GM21381 (cell line): ENCODE data around the gene SHANK2.

Experiments
- ATAC-seq: cut with Tn5 transposase; IDR thresholded peaks from one replicate; pipeline ENCODE4 v1.9.1; 2021; ENCODE audit warnings: mild to moderate bottlenecking, moderate library complexity; ENCODE audit not compliant: unreplicated experiment

SHANK2 gene

GRCh38 chr11:71269603-71270511 is 17.5 kb upstream of the SHANK2 start:
- ATAC-seq: no peak

- ATAC-seq: no peak
These were observed 16.4 kb upstream of the SHANK2 start for GRCh38 chr11:71268706-71269321.

- no peak for ATAC-seq
These were observed 15.5 kb upstream of the SHANK2 start for GRCh38 chr11:71267807-71268421.

- ATAC-seq: no peak
These were observed 13.9 kb upstream of the SHANK2 start for GRCh38 chr11:71266114-71266833.

- no peak for ATAC-seq
These were observed 13.2 kb upstream of the SHANK2 start for GRCh38 chr11:71265559-71266092.

- ATAC-seq: no peak
These were observed 11.0 kb upstream of the SHANK2 start for GRCh38 chr11:71263386-71263785.

GRCh38 chr11:71255800-71256479 is 3.6 kb upstream of the SHANK2 start:
- no peak for ATAC-seq

- ATAC-seq: no peak
These were observed 2.9 kb upstream of the SHANK2 start for GRCh38 chr11:71255323-71255722.

GRCh38 chr11:71253794-71254193 is 1.4 kb upstream of the SHANK2 start:
- ATAC-seq: no peak

- no peak for ATAC-seq
These were observed 673 bp upstream of the SHANK2 start for GRCh38 chr11:71252770-71253730.

- no peak for ATAC-seq
These were observed 562 bp downstream of the SHANK2 start for GRCh38 chr11:71251761-71252268.

GRCh38 chr11:71251151-71251721 is 1.1 kb downstream of the SHANK2 start:
- no peak for ATAC-seq

- no peak for ATAC-seq
These were observed 1.7 kb downstream of the SHANK2 start for GRCh38 chr11:71250523-71251150.

GRCh38 chr11:71249301-71249700 is 3.1 kb downstream of the SHANK2 start:
- no peak for ATAC-seq

GRCh38 chr11:71248656-71249055 is 3.7 kb downstream of the SHANK2 start:
- no peak for ATAC-seq

- no peak for ATAC-seq
These were observed 4.2 kb downstream of the SHANK2 start for GRCh38 chr11:71248251-71248570.

- no peak for ATAC-seq
These were observed 4.7 kb downstream of the SHANK2 start for GRCh38 chr11:71247551-71248250.

- ATAC-seq: no peak
These were observed 5.8 kb downstream of the SHANK2 start for GRCh38 chr11:71246559-71246958.
